Measurements from ENCODE around the gene ZFP92.

The ZFP92 gene

GRCh38 chrX:153441296-153441695 lies 30.0 kb downstream of the ZFP92 start:
- no peak for DNase-seq

- no peak for DNase-seq
These were observed 30.7 kb downstream of the ZFP92 start for GRCh38 chrX:153441981-153442380.

- DNase-seq, result no peak
These were observed 31.2 kb downstream of the ZFP92 start for GRCh38 chrX:153442463-153442862.

- no peak for DNase-seq
These were observed 32.4 kb downstream of the ZFP92 start for GRCh38 chrX:153443476-153444332.

GRCh38 chrX:153444333-153445011 lies 33.2 kb downstream of the ZFP92 start:
- no peak for DNase-seq

- DNase-seq, result no peak
These were observed 34.0 kb downstream of the ZFP92 start for GRCh38 chrX:153445106-153445855.

- no peak for DNase-seq
These were observed 34.8 kb downstream of the ZFP92 start, which contains the start of gene TREX2 for GRCh38 chrX:153445856-153446635. Gene TREX2 (minus strand): TSS chrX:153446056. CDS start chrX:153445430, 626 bp downstream.

GRCh38 chrX:153446636-153446936 lies 35.3 kb downstream of the ZFP92 start:
- DNase-seq, result no peak

GRCh38 chrX:153446950-153447580 lies 35.8 kb downstream of the ZFP92 start:
- DNase-seq, result no peak

- DNase-seq, result no peak
These were observed 36.3 kb downstream of the ZFP92 start for GRCh38 chrX:153447581-153447960.

- no peak for DNase-seq
These were observed 37.5 kb downstream of the ZFP92 start for GRCh38 chrX:153448556-153449367.

- DNase-seq, result no peak
These were observed 38.3 kb downstream of the ZFP92 start for GRCh38 chrX:153449368-153450113.

GRCh38 chrX:153450114-153450948 lies 39.1 kb downstream of the ZFP92 start:
- no peak for DNase-seq

- no peak for DNase-seq
These were observed 39.6 kb downstream of the ZFP92 start for GRCh38 chrX:153450949-153451277.

- no peak for DNase-seq
These were observed 43.8 kb downstream of the ZFP92 start for GRCh38 chrX:153454901-153455550.

GRCh38 chrX:153455571-153455970 lies 44.3 kb downstream of the ZFP92 start:
- DNase-seq, result no peak

GRCh38 chrX:153456161-153456560 lies 44.9 kb downstream of the ZFP92 start:
- no peak for DNase-seq

- DNase-seq, result no peak
These were observed 45.4 kb downstream of the ZFP92 start for GRCh38 chrX:153456704-153457103.

GRCh38 chrX:153457136-153457825 lies 46.0 kb downstream of the ZFP92 start:
- DNase-seq, result no peak

All from bone marrow (tissue), 2 donors.